B cell (primary cell): ENCODE measurements around the gene DENND2C. TPM values are rescaled to one million over a fixed set of nuclear protein-coding genes. Genes with fewer than 3 reads are reported as not detected.

Experiments used
- ATAC-seq: fragments of 200-7000 bp; cut with Tn5 transposase; one replicate; pipeline ENCODE4 v1.10.0; 2021; ENCODE audit warnings: low read depth, mild to moderate bottlenecking, moderate number of reproducible peaks, moderate library complexity
- CTCF ChIA-PET: fragments of 350-600 bp; sonication (Branson Sonifier 250); formaldehyde crosslinking; loops from one replicate; lab custom pipeline; 2021; ENCODE audit warnings: antibody characterized with exemption, inconsistent platforms; lab: Charles Lee
- POLR2A ChIA-PET: fragments of 350-600 bp; sonication (Branson Sonifier 250); formaldehyde crosslinking; loops from one replicate; lab custom pipeline; 2021; ENCODE audit warnings: antibody characterized with exemption; lab: Charles Lee
- DNase-seq: peaks from one replicate; pipeline ENCODE4 v3.0.0; 2013
- H2AFZ ChIP-seq: 2 replicates; pipeline ENCODE4 v1.6.1; 2012; ENCODE audit warnings: mild to moderate bottlenecking, low read depth, low read length; ENCODE audit not compliant: insufficient read depth, poor library complexity, severe bottlenecking
- H3K27ac ChIP-seq, 2 donors: 1 replicate in 1 of 2; 2 replicates in 1 of 2; pipeline ENCODE4 v1.5.1; 2012 to 2013; ENCODE audit warnings: low read length in 2 of 2, mild to moderate bottlenecking in 2 of 2, moderate library complexity in 1 of 2
- H3K27me3 ChIP-seq, 4 experiments: fragments of 200-600 bp in 1 of 4; sonication (generic) in 1 of 4; replicated peaks in 1 of 4; 1 replicate in 2 of 4; 2 replicates in 2 of 4; pipeline versions ENCODE4 v1.6.1 to v1.7.0; 2013 to 2016; ENCODE audit warnings: low read length in 3 of 4, mild to moderate bottlenecking in 2 of 4, mixed read lengths in 1 of 4, moderate library complexity in 1 of 4; ENCODE audit not compliant: insufficient read depth in 4 of 4, control insufficient read depth in 3 of 4; ENCODE audit errors: control extremely low read depth in 1 of 4
- H3K36me3 ChIP-seq, 2 experiments: replicated peaks in 1 of 2; 1 replicate in 1 of 2; 2 replicates in 1 of 2; pipeline versions ENCODE4 v1.6.1 to v1.7.1; 2013; ENCODE audit warnings: low read length in 1 of 2; ENCODE audit not compliant: insufficient read depth in 2 of 2, control insufficient read depth in 1 of 2; ENCODE audit errors: control extremely low read depth in 1 of 2, extremely low read depth in 1 of 2
- H3K4me1 ChIP-seq, 2 donors: fragments of 200-600 bp in 1 of 2; sonication (generic) in 1 of 2; 1 replicate in 1 of 2; 2 replicates in 1 of 2; pipeline versions ENCODE4 v1.5.1 to v1.6.1; 2013 to 2017; ENCODE audit warnings: low read length in 2 of 2; ENCODE audit not compliant: control insufficient read depth in 2 of 2, insufficient read depth in 2 of 2
- H3K4me2 ChIP-seq: replicated peaks from 2 replicates; pipeline ENCODE3; 2012; ENCODE audit warnings: mild to moderate bottlenecking, low read depth, low read length; ENCODE audit not compliant: poor library complexity, severe bottlenecking
- H3K4me3 ChIP-seq, 5 experiments: fragments of 200-600 bp in 1 of 5; sonication (generic) in 1 of 5; 1 replicate in 3 of 5; 2 replicates in 2 of 5; pipeline versions ENCODE4 v1.5.1 to v1.7.0; 2011 to 2016; ENCODE audit warnings: low read length in 4 of 5, mild to moderate bottlenecking in 4 of 5, low read depth in 2 of 5, control low read depth in 1 of 5, moderate library complexity in 1 of 5; ENCODE audit not compliant: insufficient read depth in 1 of 5; ENCODE audit errors: control extremely low read depth in 1 of 5, extremely low read depth in 1 of 5
- H3K79me2 ChIP-seq: fragments of 200-600 bp; sonication (generic); one replicate; pipeline ENCODE4 v1.6.0; 2016; ENCODE audit warnings: low read length; ENCODE audit not compliant: control insufficient read depth, insufficient read depth
- H3K9ac ChIP-seq: fragments of 200-600 bp; sonication (generic); 2 replicates; pipeline ENCODE4 v1.6.1; 2017; ENCODE audit warnings: mild to moderate bottlenecking, low read length, moderate library complexity
- H3K9me3 ChIP-seq, 3 donors: one replicate each; pipeline versions ENCODE4 v1.6.1 to v1.7.1; 2013; ENCODE audit warnings: low read length in 2 of 3; ENCODE audit not compliant: control insufficient read depth in 2 of 3, insufficient read depth in 1 of 3; ENCODE audit errors: control extremely low read depth in 1 of 3
- H4K20me1 ChIP-seq: 2 replicates; pipeline ENCODE4 v1.6.0; 2012; ENCODE audit warnings: mild to moderate bottlenecking, low read length; ENCODE audit not compliant: insufficient read depth, control insufficient read depth, poor library complexity, severe bottlenecking
- H3K27ac Mint-ChIP-seq: one replicate; pipeline ENCODE4 v1.8.0; 2021; ENCODE audit warnings: mixed read lengths
- H3K27me3 Mint-ChIP-seq: one replicate; pipeline ENCODE4 v1.8.0; 2021; ENCODE audit warnings: mixed read lengths
- H3K4me1 Mint-ChIP-seq: one replicate; pipeline ENCODE4 v1.8.0; 2021; ENCODE audit warnings: mixed read lengths
- H3K4me3 Mint-ChIP-seq: one replicate; pipeline ENCODE4 v1.8.0; 2021; ENCODE audit warnings: mixed read lengths
- H3K9me3 Mint-ChIP-seq: one replicate; pipeline ENCODE4 v1.8.0; 2022; ENCODE audit warnings: mixed read lengths; ENCODE audit not compliant: insufficient read depth
- CTCF ChIP-seq: fragments of 200-600 bp; IDR thresholded peaks from one replicate; pipeline ENCODE4 v1.8.0; 2022; ENCODE audit warnings: antibody characterized with exemption, mild to moderate bottlenecking
- EZH2 ChIP-seq: IDR thresholded peaks from 2 replicates; pipeline ENCODE4 v1.6.1; 2012; ENCODE audit warnings: borderline replicate concordance, low read depth, mild to moderate bottlenecking, moderate library complexity, low read length; ENCODE audit not compliant: insufficient read depth, poor library complexity, severe bottlenecking
- WGBS: methylation state at CpG from one replicate; pipeline ENCODE4 v1.1.5; 2013; ENCODE audit warnings: missing lambda C conversion rate; ENCODE audit not compliant: insufficient coverage; 5-methylcytosine and 5-hydroxymethylcytosine counted together
- intact Hi-C: fragments of 100-400 bp; cut with micrococcal nuclease; formaldehyde crosslinking; loops from one replicate; pipeline ENCODE4 v1.10.0; 2022
- polyA plus RNA-seq: library from polyadenylated mRNA; depleted of rRNA; stranded (reverse); fragments of >200 nt; gene quantifications from 2 replicates; pipeline ENCODE4 v1.2.3, GENCODE V29; 2012
- total RNA-seq, 2 donors: library from RNA; stranded (reverse); fragments of 120-200 nt in 1 of 2; gene quantifications; 1 replicate in 1 of 2; 2 replicates in 1 of 2; pipeline versions ENCODE4 v1.2.3 to v1.2.4, GENCODE V29; 2013 to 2022

Gene DENND2C
- total and polyA plus RNA-seq, 2 donors (not counting 1 experiment from before 2014, with no cell fraction given): 0.18 to 0.76 TPM

GRCh38 chr1:114696810-114697209 is 27.0 kb upstream of the DENND2C start:
- ChIA-PET CTCF (no interaction called here), POLR2A (no interaction called here)
- DNase-seq (no peak), ATAC-seq (no peak)
- no peak overlapping the region for H2AFZ ChIP-seq
- intact Hi-C loops: no loop called here
- H3K36me3 ChIP-seq: no peaks in the 10 kb centered on the region
- H3K4me3 Mint-ChIP-seq: no peak overlapping the region
- H3K9me3 Mint-ChIP-seq: no peaks in the 10 kb centered on the region
- no peaks in the 10 kb centered on the region for H4K20me1 ChIP-seq
- H3K4me3 ChIP-seq: no peak overlapping the region
- H3K79me2 ChIP-seq: no peaks in the 10 kb centered on the region
- no peak overlapping the region for H3K27ac Mint-ChIP-seq
- H3K4me2 ChIP-seq: no peak overlapping the region
- no peaks in the 10 kb centered on the region for H3K4me1 Mint-ChIP-seq
- H3K9me3 ChIP-seq: no peaks in the 10 kb centered on the region
- H3K27ac ChIP-seq: no peak overlapping the region
- TF ChIP-seq CTCF (no peak), EZH2 (no peak)
- H3K27me3 ChIP-seq: no peaks in the 10 kb centered on the region
- peaks cover 20% of the 10 kb centered on the region for H3K27me3 Mint-ChIP-seq
- no peak overlapping the region for H3K9ac ChIP-seq
- H3K4me1 ChIP-seq: no peaks in the 10 kb centered on the region

GRCh38 chr1:114695430-114696058 is 25.7 kb upstream of the DENND2C start, which contains the start of gene AMPD1:
Gene AMPD1 (minus strand): TSS chr1:114695546. CDS start chr1:114695471, 75 bp downstream.
- intact Hi-C loops: no loop called here
- Histone ChIP-seq H3K27me3 (peaks cover 0 to 3% (median 0%) of the 10 kb centered on the region in 4 experiments), H2AFZ (no peak within 1 kb of the TSS), H3K4me1 (no peaks in the 10 kb centered on the region), H3K9ac (no peak within 1 kb of the TSS), H3K4me3 (no peak within 1 kb of the TSS), H4K20me1 (no peaks in the 10 kb centered on the region), H3K9me3 (no peaks in the 10 kb centered on the region), H3K36me3 (no peaks in the 10 kb centered on the region), H3K4me2 (no peak within 1 kb of the TSS), H3K27ac (no peak within 1 kb of the TSS), H3K79me2 (no peaks in the 10 kb centered on the region)
- DNase-seq (no peak), ATAC-seq (no peak)
- CTCF ChIA-PET: no interaction called here
- Mint-ChIP-seq H3K9me3 (no peaks in the 10 kb centered on the region), H3K27ac (no peak within 1 kb of the TSS), H3K27me3 (peaks cover 28% of the 10 kb centered on the region), H3K4me1 (no peaks in the 10 kb centered on the region), H3K4me3 (no peak within 1 kb of the TSS)
- no peak for TF ChIP-seq EZH2
- no peak for TF ChIP-seq CTCF
- POLR2A ChIA-PET: no interaction called here
- no CpG with 5 or more reads among the region's 6 CpGs for whole genome bisulfite sequencing
